Liver (tissue), 9 donors: Measurements from ENCODE around the gene GALNT10. TPM values are rescaled to one million over a fixed set of nuclear protein-coding genes. Genes with fewer than 3 reads are reported as not detected.

ENCODE experiments used
- DNase-seq: peaks from one replicate; pipeline ENCODE4 v3.0.0-alpha.2; 2017; ENCODE audit warnings: low spot score
- H3K27ac ChIP-seq, 2 donors: one replicate each; pipeline ENCODE4 v1.7.0; 2013; ENCODE audit warnings: inconsistent platforms in 2 of 2, low read length in 2 of 2, control low read depth in 1 of 2, low read depth in 1 of 2, mild to moderate bottlenecking in 1 of 2
- H3K27me3 ChIP-seq, 4 donors: one replicate each; pipeline versions ENCODE4 v1.6.1 to v1.7.0; 2013; ENCODE audit warnings: low read length in 3 of 4, inconsistent platforms in 1 of 4, mild to moderate bottlenecking in 1 of 4, moderate library complexity in 1 of 4; ENCODE audit not compliant: control insufficient read depth in 4 of 4, insufficient read depth in 4 of 4
- H3K36me3 ChIP-seq, 4 donors: one replicate each; pipeline versions ENCODE4 v1.6.1 to v1.7.0; 2013; ENCODE audit warnings: low read length in 3 of 4, mild to moderate bottlenecking in 3 of 4, low read depth in 1 of 4, moderate library complexity in 1 of 4; ENCODE audit not compliant: control insufficient read depth in 4 of 4, insufficient read depth in 3 of 4
- H3K4me1 ChIP-seq, 4 donors: one replicate each; pipeline versions ENCODE4 v1.6.1 to v1.7.0; 2013; ENCODE audit warnings: low read length in 3 of 4, mild to moderate bottlenecking in 3 of 4, moderate library complexity in 1 of 4; ENCODE audit not compliant: control insufficient read depth in 4 of 4, insufficient read depth in 4 of 4
- H3K4me3 ChIP-seq, 3 donors: one replicate each; pipeline versions ENCODE4 v1.6.1 to v1.7.0; 2013; ENCODE audit warnings: low read length in 3 of 3, control low read depth in 1 of 3, low read depth in 1 of 3, mild to moderate bottlenecking in 1 of 3
- H3K9ac ChIP-seq, 2 donors: one replicate each; pipeline ENCODE4 v1.7.0; 2013; ENCODE audit warnings: low read length in 2 of 2, mild to moderate bottlenecking in 2 of 2, moderate library complexity in 2 of 2, control low read depth in 1 of 2, low read depth in 1 of 2
- H3K9me3 ChIP-seq, 4 donors: one replicate each; pipeline versions ENCODE4 v1.6.1 to v1.7.0; 2013; ENCODE audit warnings: low read length in 3 of 4; ENCODE audit not compliant: control insufficient read depth in 4 of 4
- CTCF ChIP-seq: fragments of 150-350 bp; IDR thresholded peaks from 2 replicates; pipeline ENCODE4 v1.5.1; 2017; ENCODE audit warnings: improper control_type of control experiment, low read depth, low read length; ENCODE audit not compliant: missing input control
- FOXA1 ChIP-seq: IDR thresholded peaks from 2 replicates; pipeline ENCODE4 v1.6.1; 2016; ENCODE audit warnings: antibody characterized with exemption
- GABPA ChIP-seq, 2 donors: IDR thresholded peaks in 1 of 2; conservative IDR thresholded peaks in 1 of 2; 2 replicates each; pipeline ENCODE4 v1.6.1; 2016; ENCODE audit warnings: antibody characterized with exemption in 2 of 2, mild to moderate bottlenecking in 1 of 2, moderate library complexity in 1 of 2
- HNF4A ChIP-seq, 2 donors: conservative IDR thresholded peaks; 2 replicates each; pipeline ENCODE4 v1.6.1; 2016; ENCODE audit warnings: antibody characterized with exemption in 2 of 2, mild to moderate bottlenecking in 2 of 2
- HNF4G ChIP-seq: IDR thresholded peaks from 2 replicates; pipeline ENCODE4 v1.6.1; 2016; ENCODE audit warnings: antibody characterized with exemption
- JUND ChIP-seq, 2 donors: IDR thresholded peaks; 2 replicates each; pipeline ENCODE4 v1.6.1; 2016; ENCODE audit warnings: antibody characterized with exemption in 2 of 2
- MAX ChIP-seq: IDR thresholded peaks from 2 replicates; pipeline ENCODE4 v1.6.1; 2016; ENCODE audit warnings: antibody characterized with exemption
- NR2F2 ChIP-seq: IDR thresholded peaks from 2 replicates; pipeline ENCODE4 v1.6.1; 2016; ENCODE audit warnings: antibody characterized with exemption
- RAD21 ChIP-seq, 2 donors: IDR thresholded peaks; 2 replicates each; pipeline ENCODE4 v1.6.1; 2016; ENCODE audit warnings: antibody characterized with exemption in 2 of 2, mild to moderate bottlenecking in 2 of 2
- RXRA ChIP-seq, 2 donors: IDR thresholded peaks; 2 replicates each; pipeline ENCODE4 v1.6.1; 2017 to 2018; ENCODE audit warnings: antibody characterized with exemption in 2 of 2, mild to moderate bottlenecking in 1 of 2
- SP1 ChIP-seq: IDR thresholded peaks from 2 replicates; pipeline ENCODE4 v1.6.1; 2018; ENCODE audit warnings: antibody characterized with exemption, mild to moderate bottlenecking
- TAF1 ChIP-seq: conservative IDR thresholded peaks from 2 replicates; pipeline ENCODE4 v1.6.1; 2016; ENCODE audit warnings: antibody characterized with exemption, mild to moderate bottlenecking
- YY1 ChIP-seq: IDR thresholded peaks from 2 replicates; pipeline ENCODE4 v1.6.1; 2016; ENCODE audit warnings: antibody characterized with exemption, mild to moderate bottlenecking
- WGBS: extraction: QIAGEN DNeasy Blood & Tissue Kit; methylation state at CpG from one replicate; pipeline ENCODE4 v1.1.7; 2013; 5-methylcytosine and 5-hydroxymethylcytosine counted together
- polyA plus RNA-seq, 2 donors: library from polyadenylated mRNA; stranded (reverse) in 1 of 2; unstranded in 1 of 2; fragments of 200-250 nt in 1 of 2; fragments of >200 nt in 1 of 2; fragmentation: Nextera tagmentation in 1 of 2; extraction: Ambion mirVana in 1 of 2; gene quantifications; one replicate each; pipeline versions ENCODE4 v1.2.1 to v1.2.3, GENCODE V29; 2013 to 2015
- total RNA-seq, 2 donors: library from RNA; depleted of rRNA; stranded (reverse); fragments of >200 nt; gene quantifications; one replicate each; pipeline ENCODE4 v1.2.3, GENCODE V29; 2014
- TF ChIP-seq, protein P1 (sequence below): IDR thresholded peaks from 2 replicates; pipeline ENCODE4 v1.6.1; 2016; ENCODE audit warnings: antibody characterized with exemption
- TF ChIP-seq, protein P2 (sequence below): IDR thresholded peaks from 2 replicates; pipeline ENCODE4 v1.6.1; 2016; ENCODE audit warnings: antibody characterized with exemption, mild to moderate bottlenecking
- donor health status: healthy.
- donor health status: healthy.
- donor health status: healthy.
- donor health status: healthy.
- donor health status: healthy.

The GALNT10 gene
- total and polyA plus RNA-seq, 4 donors: 1.1 to 17.8 (median 5.3) TPM

DNA sequence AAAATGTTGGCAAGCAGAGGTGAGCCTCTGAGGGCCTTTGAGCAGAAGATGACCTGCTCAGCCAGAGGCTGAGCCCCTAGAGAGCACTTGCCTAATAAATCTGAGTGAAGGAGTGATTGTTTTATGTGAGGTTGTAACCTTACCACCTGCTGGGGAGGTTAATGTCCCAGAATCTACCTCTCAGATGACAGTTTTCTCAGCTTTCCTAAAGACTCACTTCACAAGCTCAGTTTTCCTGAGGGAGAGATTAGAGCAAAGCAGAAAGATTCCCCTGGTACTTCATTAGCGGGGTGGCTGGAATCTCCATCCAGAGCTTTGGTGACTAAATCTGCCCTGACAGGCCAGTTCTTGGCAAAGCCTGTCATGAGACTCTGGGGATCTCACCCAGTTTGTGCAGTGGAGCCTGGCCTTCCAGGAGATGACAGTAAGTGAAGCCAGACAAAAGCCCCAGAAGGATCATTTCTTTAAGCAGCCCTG lies 48.8 kb upstream of the GALNT10 start (continued):
- no peak for TF ChIP-seq YY1
- no peak for TF ChIP-seq HNF4G
- TF ChIP-seq FOXA1: no peak

- Histone ChIP-seq H3K9me3 (no peaks in the 10 kb centered on the region), H3K4me3 (no peak overlapping the region), H3K9ac (no peak overlapping the region), H3K27ac (no peak overlapping the region), H3K27me3 (no peaks in the 10 kb centered on the region), H3K4me1 (no peaks in the 10 kb centered on the region), H3K36me3 (no peaks in the 10 kb centered on the region)
- DNase-seq: no peak
- 84% methylated on average over 6 of the region's 6 CpGs for WGBS
- TF ChIP-seq GABPA (IDR thresholded peaks at IDR 0.05 in 1 of 2, conservative IDR thresholded peaks at IDR 0.05 in 1 of 2): no peak
Observed at GRCh38 chr5:154143211-154143641, 47.3 kb upstream of the GALNT10 start.

- no peaks in the 10 kb centered on the region for H3K4me1 ChIP-seq
- WGBS: 90% methylated on average over 4 of the region's 4 CpGs
- no peak for TF ChIP-seq FOXA1
- TF ChIP-seq TAF1: no peak
- TF ChIP-seq HNF4A (conservative IDR thresholded peaks at IDR 0.05): no peak
- TF ChIP-seq CTCF: no peak
- no peak for TF ChIP-seq RXRA (IDR thresholded peaks at IDR 0.05)
- H3K27ac ChIP-seq: no peak overlapping the region
- no peaks in the 10 kb centered on the region for H3K27me3 ChIP-seq
- no peak for DNase-seq
- no peaks in the 10 kb centered on the region for H3K9me3 ChIP-seq
- no peaks in the 10 kb centered on the region for H3K36me3 ChIP-seq
- no peak overlapping the region for H3K4me3 ChIP-seq
- no peak overlapping the region for H3K9ac ChIP-seq
Observed at GRCh38 chr5:154145268-154145667, 45.3 kb upstream of the GALNT10 start.

DNA sequence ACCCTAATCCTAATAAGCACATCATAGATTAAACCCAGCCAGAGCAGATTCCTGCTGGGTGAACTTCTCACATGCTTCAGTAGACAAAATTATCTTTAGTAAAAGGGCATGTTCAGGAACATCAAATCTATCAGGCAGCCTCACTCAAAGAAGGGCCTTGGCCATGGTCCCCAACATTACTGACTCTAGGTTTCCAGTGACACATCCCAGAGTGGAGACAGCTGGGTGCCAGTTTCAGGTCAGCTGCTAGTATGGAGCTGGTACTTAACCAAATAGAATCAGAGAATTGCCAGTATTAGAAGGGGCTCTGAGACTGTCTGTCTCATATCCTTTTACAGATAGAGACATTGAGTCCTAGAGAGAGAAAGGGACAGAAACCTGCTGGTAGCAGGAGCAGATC lies 44.1 kb upstream of the GALNT10 start:
- Histone ChIP-seq H3K4me3 (no peak overlapping the region), H3K9ac (no peak overlapping the region), H3K4me1 (no peaks in the 10 kb centered on the region), H3K9me3 (no peaks in the 10 kb centered on the region), H3K27ac (no peak overlapping the region), H3K36me3 (no peaks in the 10 kb centered on the region), H3K27me3 (no peaks in the 10 kb centered on the region)
- TF ChIP-seq RAD21 (IDR thresholded peaks at IDR 0.05): no peak
- TF ChIP-seq HNF4G: no peak
- no peak for TF ChIP-seq YY1
- no peak for TF ChIP-seq TAF1
- no peak for TF ChIP-seq FOXA1
- TF ChIP-seq SP1: no peak
- no peak for TF ChIP-seq RXRA (IDR thresholded peaks at IDR 0.05)
- no peak for TF ChIP-seq GABPA (IDR thresholded peaks at IDR 0.05 in 1 of 2, conservative IDR thresholded peaks at IDR 0.05 in 1 of 2)
- no peak for TF ChIP-seq JUND (IDR thresholded peaks at IDR 0.05)
- TF ChIP-seq MAX: no peak
- no peak for TF ChIP-seq NR2F2
- TF ChIP-seq, protein P1, sequence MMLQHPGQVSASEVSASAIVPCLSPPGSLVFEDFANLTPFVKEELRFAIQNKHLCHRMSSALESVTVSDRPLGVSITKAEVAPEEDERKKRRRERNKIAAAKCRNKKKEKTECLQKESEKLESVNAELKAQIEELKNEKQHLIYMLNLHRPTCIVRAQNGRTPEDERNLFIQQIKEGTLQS: no peak
- TF ChIP-seq CTCF: no peak
- TF ChIP-seq, protein P2, sequence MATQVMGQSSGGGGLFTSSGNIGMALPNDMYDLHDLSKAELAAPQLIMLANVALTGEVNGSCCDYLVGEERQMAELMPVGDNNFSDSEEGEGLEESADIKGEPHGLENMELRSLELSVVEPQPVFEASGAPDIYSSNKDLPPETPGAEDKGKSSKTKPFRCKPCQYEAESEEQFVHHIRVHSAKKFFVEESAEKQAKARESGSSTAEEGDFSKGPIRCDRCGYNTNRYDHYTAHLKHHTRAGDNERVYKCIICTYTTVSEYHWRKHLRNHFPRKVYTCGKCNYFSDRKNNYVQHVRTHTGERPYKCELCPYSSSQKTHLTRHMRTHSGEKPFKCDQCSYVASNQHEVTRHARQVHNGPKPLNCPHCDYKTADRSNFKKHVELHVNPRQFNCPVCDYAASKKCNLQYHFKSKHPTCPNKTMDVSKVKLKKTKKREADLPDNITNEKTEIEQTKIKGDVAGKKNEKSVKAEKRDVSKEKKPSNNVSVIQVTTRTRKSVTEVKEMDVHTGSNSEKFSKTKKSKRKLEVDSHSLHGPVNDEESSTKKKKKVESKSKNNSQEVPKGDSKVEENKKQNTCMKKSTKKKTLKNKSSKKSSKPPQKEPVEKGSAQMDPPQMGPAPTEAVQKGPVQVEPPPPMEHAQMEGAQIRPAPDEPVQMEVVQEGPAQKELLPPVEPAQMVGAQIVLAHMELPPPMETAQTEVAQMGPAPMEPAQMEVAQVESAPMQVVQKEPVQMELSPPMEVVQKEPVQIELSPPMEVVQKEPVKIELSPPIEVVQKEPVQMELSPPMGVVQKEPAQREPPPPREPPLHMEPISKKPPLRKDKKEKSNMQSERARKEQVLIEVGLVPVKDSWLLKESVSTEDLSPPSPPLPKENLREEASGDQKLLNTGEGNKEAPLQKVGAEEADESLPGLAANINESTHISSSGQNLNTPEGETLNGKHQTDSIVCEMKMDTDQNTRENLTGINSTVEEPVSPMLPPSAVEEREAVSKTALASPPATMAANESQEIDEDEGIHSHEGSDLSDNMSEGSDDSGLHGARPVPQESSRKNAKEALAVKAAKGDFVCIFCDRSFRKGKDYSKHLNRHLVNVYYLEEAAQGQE: no peak
- no peak for DNase-seq
